Umbilical cord (tissue), 2 donors: ENCODE measurements around the gene PCDHGA6. TPM values are rescaled to one million over a fixed set of nuclear protein-coding genes. Genes with fewer than 3 reads are reported as not detected.

Experiments used
- DNase-seq: peaks from one replicate; pipeline ENCODE4 v3.0.0-alpha.2; 2015; ENCODE audit warnings: low spot score
- total RNA-seq: library from RNA; depleted of rRNA; stranded (reverse); fragments of >200 nt; gene quantifications from one replicate; pipeline ENCODE4 v1.2.3, GENCODE V29; 2014; ENCODE audit warnings: low replicate concordance; ENCODE audit not compliant: insufficient read depth

Gene PCDHGA6
- total RNA-seq, 1 donor from 2014 or later, result 7.2 TPM

DNA sequence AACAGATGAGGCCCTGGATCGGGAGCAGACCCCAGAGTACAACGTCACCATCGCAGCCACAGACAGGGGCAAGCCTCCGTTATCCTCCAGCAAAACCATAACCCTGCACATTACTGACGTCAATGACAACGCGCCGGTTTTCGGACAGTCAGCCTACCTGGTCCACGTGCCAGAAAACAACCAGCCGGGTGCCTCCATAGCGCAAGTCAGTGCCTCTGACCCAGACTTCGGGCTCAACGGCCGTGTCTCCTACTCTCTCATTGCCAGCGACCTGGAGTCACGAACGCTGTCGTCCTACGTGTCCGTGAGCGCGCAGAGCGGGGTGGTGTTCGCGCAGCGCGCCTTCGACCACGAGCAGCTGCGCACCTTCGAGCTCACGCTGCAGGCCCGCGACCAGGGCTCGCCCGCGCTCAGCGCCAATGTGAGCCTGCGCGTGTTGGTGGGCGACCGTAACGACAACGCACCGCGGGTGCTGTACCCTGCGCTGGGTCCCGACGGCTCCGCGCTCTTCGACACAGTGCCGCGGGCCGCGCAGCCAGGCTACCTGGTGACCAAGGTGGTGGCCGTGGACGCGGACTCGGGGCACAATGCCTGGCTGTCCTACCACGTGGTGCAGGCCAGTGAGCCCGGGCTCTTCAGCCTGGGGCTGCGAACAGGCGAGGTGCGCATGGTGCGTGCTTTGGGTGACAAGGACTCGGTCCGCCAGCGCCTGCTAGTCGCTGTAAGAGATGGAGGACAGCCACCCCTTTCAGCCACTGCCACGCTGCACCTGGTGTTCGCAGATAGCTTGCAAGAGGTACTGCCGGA lies 45.6 kb downstream of the PCDHGA6 start:
- DNase-seq, result no peak

DNA sequence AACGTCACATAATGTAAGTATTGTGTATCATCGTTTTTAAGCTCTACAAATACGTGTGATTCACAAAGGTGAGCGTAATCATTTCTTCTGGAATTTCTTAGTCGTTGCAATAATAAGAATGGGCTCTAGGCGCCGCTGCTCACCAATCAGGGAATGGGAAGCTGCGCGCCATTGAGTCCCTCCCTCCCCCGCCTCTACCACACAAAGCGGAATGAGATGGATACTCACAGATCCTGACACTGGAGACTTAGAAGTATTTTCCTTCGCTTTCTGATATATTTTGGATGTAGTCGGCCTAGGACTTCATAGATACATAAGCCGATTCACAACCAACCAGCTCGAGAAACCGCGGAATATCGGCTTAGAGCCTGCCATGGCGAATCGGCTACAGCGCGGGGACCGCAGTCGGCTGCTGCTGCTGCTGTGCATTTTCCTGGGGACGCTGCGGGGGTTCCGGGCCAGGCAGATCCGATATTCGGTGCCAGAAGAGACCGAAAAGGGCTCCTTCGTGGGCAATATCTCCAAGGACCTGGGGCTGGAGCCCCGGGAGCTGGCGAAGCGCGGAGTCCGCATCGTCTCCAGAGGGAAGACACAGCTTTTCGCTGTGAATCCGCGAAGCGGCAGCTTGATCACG lies 47.3 kb downstream of the PCDHGA6 start, which contains the start of gene PCDHGA11:
Gene PCDHGA11, plus strand, starts transcription at position 197 of the 634 bp plus-strand sequence. Its CDS starts 177 bp downstream, at position 374.
- peak; percentile 21 for DNase-seq

DNA sequence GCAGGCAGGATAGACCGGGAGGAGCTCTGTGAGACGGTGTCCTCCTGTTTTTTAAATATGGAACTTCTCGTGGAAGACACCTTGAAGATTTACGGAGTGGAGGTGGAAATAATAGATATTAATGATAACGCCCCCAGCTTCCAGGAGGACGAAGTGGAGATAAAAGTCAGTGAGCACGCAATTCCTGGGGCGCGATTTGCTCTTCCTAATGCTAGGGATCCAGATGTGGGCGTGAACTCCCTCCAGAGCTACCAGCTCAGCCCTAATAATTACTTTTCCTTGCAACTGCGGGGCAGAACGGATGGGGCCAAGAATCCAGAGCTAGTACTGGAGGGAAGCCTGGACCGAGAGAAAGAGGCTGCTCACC lies 47.8 kb downstream of the PCDHGA6 start:
- no peak for DNase-seq

DNA sequence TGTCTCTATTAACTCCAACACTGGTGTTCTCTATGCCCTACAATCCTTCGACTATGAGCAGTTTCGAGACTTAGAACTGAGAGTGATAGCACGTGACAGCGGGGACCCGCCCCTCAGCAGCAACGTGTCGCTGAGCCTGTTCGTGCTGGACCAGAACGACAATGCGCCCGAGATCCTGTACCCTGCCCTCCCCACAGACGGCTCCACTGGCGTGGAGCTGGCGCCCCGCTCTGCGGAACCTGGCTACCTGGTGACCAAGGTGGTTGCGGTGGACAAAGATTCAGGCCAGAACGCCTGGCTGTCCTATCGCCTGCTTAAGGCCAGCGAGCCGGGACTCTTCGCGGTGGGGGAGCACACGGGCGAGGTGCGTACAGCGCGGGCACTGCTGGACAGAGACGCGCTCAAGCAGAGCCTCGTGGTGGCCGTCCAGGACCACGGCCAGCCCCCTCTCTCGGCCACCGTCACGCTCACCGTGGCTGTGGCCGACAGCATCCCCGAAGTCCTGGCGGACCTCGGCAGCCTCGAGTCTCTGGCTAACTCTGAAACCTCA lies 49.1 kb downstream of the PCDHGA6 start:
- DNase-seq, result no peak

DNA sequence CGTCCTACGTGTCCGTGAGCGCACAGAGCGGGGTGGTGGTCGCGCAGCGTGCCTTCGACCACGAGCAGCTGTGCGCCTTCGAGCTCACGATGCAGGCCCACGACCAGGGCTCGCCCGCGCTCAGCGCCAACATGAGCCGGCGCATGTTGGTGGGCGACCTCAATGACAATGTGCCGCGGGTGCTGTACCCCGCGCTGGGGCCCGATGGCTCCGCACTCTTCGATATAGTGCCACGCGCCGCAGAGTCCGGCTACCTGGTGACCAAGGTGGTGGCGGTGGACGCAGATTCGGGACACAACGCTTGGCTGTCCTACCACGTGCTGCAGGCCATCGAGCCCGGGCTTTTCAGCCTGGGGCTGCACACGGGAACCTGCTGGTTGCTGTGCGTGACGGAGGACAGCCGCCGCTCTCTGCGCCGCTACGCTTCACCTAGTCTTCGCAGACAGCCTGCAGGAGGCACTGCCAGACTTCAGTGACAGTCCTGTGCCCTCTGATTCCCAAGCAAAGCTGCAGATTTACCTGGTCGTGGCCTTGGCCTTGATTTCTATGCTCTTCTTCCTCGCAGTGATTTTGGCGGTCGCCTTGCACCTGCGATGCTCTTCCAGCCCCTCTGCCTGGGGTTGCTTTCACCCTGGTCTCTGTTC lies 54.2 kb downstream of the PCDHGA6 start:
- no peak for DNase-seq

Other genes with a start within 250 kb of the PCDHGA6 start
- gene PCDHB5, start 238.7 kb upstream of the PCDHGA6 start, total RNA-seq, result 11.6 TPM
- 1.9 TPM for gene PCDHB6, start 223.8 kb upstream of the PCDHGA6 start, total RNA-seq
- 3.6 TPM for gene PCDHB7, start 201.2 kb upstream of the PCDHGA6 start, total RNA-seq
- gene PCDHB8, start 196.1 kb upstream of the PCDHGA6 start, total RNA-seq, result 0.72 TPM
- 4.1 TPM for gene PCDHB16, start 191.5 kb upstream of the PCDHGA6 start, total RNA-seq
- 1.9 TPM for gene PCDHB9, start 186.7 kb upstream of the PCDHGA6 start, total RNA-seq
- 5.5 TPM for gene PCDHB10, start 181.5 kb upstream of the PCDHGA6 start, total RNA-seq
- gene PCDHB11, start 174.3 kb upstream of the PCDHGA6 start, total RNA-seq, result 5.1 TPM
- 2.9 TPM for gene PCDHB12, start 165.2 kb upstream of the PCDHGA6 start, total RNA-seq
- 1.7 TPM for gene PCDHB13, start 160.0 kb upstream of the PCDHGA6 start, total RNA-seq
- gene PCDHB14, start 150.5 kb upstream of the PCDHGA6 start, total RNA-seq, result 12.3 TPM
- gene PCDHB15, start 128.5 kb upstream of the PCDHGA6 start, total RNA-seq, result 3.4 TPM
- gene SLC25A2, start 69.8 kb upstream of the PCDHGA6 start, total RNA-seq, result 1.9 TPM
- 58.7 TPM for gene TAF7, start 53.1 kb upstream of the PCDHGA6 start, total RNA-seq
- 0.96 TPM for gene PCDHGA1, start 43.4 kb upstream of the PCDHGA6 start, total RNA-seq
- 4.6 TPM for gene PCDHGA2, start 35.1 kb upstream of the PCDHGA6 start, total RNA-seq
- 2.2 TPM for gene PCDHGA3, start 30.1 kb upstream of the PCDHGA6 start, total RNA-seq
- 1.7 TPM for gene PCDHGB1, start 23.8 kb upstream of the PCDHGA6 start, total RNA-seq
- 6.0 TPM for gene PCDHGA4, start 18.9 kb upstream of the PCDHGA6 start, total RNA-seq
- gene PCDHGB2, start 13.9 kb upstream of the PCDHGA6 start, total RNA-seq, result 4.6 TPM
- 1.9 TPM for gene PCDHGA5, start 9.7 kb upstream of the PCDHGA6 start, total RNA-seq
- gene PCDHGB3, start 3.6 kb upstream of the PCDHGA6 start, total RNA-seq, result 11.8 TPM
- gene PCDHGA7, start 8.9 kb downstream of the PCDHGA6 start, total RNA-seq, result 7.0 TPM
- 18.3 TPM for gene PCDHGB4, start 13.8 kb downstream of the PCDHGA6 start, total RNA-seq
- 3.9 TPM for gene PCDHGA8, start 18.7 kb downstream of the PCDHGA6 start, total RNA-seq
- gene PCDHGB5, start 24.1 kb downstream of the PCDHGA6 start, total RNA-seq, result 15.4 TPM
- gene PCDHGA9, start 28.9 kb downstream of the PCDHGA6 start, total RNA-seq, result 11.1 TPM
- 9.1 TPM for gene PCDHGB6, start 34.1 kb downstream of the PCDHGA6 start, total RNA-seq
- gene PCDHGA10, start 39.1 kb downstream of the PCDHGA6 start, total RNA-seq, result 10.8 TPM
- 13.2 TPM for gene PCDHGB7, start 43.8 kb downstream of the PCDHGA6 start, total RNA-seq
- 7.9 TPM for gene PCDHGA11, start 47.2 kb downstream of the PCDHGA6 start, total RNA-seq
- 14.4 TPM for gene PCDHGA12, start 56.6 kb downstream of the PCDHGA6 start, total RNA-seq
- gene PCDHGC3, start 102.1 kb downstream of the PCDHGA6 start, total RNA-seq, result 42.9 TPM
- gene PCDHGC4, start 111.1 kb downstream of the PCDHGA6 start, total RNA-seq, result 4.8 TPM
- 8.2 TPM for gene PCDHGC5, start 115.2 kb downstream of the PCDHGA6 start, total RNA-seq
- 16.9 TPM for gene DIAPH1, start 245.1 kb downstream of the PCDHGA6 start, total RNA-seq